ENCODE measurements around the gene MUC4. TPM values are rescaled to one million over a fixed set of nuclear protein-coding genes. Genes with fewer than 3 reads are reported as not detected.

MUC4 gene
- total and polyA plus RNA-seq, 7 donors: under 0.01 to 195 (median 7.4) TPM; not detected in 1

DNA sequence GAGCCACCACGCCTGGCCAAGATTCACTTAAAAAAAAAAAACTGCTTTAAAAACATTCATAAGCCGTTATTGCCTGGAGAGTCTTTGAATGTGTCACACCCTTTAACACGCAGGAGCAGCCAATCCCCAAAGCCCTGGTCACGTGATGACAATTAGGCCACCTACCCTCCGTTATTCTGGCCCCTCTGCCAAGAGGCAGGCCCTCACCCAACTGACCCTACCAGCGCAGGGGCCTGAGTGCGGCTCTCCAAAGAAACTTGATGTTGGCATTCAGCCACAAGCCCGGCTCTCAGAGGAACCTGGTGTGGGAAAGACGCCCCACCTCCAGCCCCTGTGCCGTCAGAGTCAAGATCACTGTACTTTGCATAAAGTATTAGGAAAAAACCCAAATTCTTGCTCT, 11.6 kb upstream of the MUC4 start:
- no peak for TF ChIP-seq POLR2AphosphoS5 (IDR thresholded peaks at IDR 0.05)
- TF ChIP-seq EP300 (IDR thresholded peaks at IDR 0.05): no peak
- TF ChIP-seq, protein P1, sequence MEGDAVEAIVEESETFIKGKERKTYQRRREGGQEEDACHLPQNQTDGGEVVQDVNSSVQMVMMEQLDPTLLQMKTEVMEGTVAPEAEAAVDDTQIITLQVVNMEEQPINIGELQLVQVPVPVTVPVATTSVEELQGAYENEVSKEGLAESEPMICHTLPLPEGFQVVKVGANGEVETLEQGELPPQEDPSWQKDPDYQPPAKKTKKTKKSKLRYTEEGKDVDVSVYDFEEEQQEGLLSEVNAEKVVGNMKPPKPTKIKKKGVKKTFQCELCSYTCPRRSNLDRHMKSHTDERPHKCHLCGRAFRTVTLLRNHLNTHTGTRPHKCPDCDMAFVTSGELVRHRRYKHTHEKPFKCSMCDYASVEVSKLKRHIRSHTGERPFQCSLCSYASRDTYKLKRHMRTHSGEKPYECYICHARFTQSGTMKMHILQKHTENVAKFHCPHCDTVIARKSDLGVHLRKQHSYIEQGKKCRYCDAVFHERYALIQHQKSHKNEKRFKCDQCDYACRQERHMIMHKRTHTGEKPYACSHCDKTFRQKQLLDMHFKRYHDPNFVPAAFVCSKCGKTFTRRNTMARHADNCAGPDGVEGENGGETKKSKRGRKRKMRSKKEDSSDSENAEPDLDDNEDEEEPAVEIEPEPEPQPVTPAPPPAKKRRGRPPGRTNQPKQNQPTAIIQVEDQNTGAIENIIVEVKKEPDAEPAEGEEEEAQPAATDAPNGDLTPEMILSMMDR (IDR thresholded peaks at IDR 0.05): no peak
- TF ChIP-seq POLR2A (IDR thresholded peaks at IDR 0.05): no peak
- Histone ChIP-seq H3K9me3 (no peaks in the 10 kb centered on the region), H3K27me3 (peaks cover 0 to 26% (median 2%) of the 10 kb centered on the region in 3 donors), H3K4me1 (no peaks in the 10 kb centered on the region), H3K27ac (no peak overlapping the region), H3K4me3 (no peak overlapping the region), H3K36me3 (no peaks in the 10 kb centered on the region)
- no peak for DNase-seq
- 8 to 51% methylated on average over 10 of the region's 10 CpGs for WGBS, 2 donors
- intact Hi-C loops (cut with DNase I): no loop called here

DNA sequence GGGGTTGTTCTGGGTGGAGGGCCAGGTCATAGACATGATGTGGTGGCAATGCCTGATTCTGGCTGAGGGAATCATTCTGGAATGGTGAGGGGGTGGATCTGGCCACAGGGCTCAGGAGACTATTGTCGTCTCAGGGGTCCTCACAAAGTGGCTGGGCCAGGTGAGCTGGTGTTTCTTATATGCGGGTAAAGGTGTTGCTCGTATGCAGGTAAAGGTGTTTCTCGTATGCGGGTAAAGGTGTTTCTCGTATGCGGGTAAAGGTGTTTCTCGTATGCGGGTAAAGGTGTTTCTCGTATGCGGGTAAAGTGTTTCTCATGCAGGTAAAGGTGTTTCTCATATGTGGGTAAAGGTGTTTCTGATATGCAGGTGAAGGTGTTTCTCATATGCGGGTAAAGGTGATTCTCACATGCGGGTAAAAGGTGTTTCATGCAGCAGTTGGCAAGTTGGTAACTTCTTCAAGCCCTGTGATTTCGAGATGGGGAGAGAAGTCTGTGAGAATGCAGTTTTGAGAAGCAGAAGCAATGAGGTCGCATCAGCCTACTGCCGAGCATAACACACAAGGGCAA, 10.5 kb upstream of the MUC4 start:
- intact Hi-C loops (cut with DNase I): no loop called here
- no peak for DNase-seq
- 91 to 94% methylated on average over 16 of the region's 16 CpGs for WGBS, 2 donors

DNA sequence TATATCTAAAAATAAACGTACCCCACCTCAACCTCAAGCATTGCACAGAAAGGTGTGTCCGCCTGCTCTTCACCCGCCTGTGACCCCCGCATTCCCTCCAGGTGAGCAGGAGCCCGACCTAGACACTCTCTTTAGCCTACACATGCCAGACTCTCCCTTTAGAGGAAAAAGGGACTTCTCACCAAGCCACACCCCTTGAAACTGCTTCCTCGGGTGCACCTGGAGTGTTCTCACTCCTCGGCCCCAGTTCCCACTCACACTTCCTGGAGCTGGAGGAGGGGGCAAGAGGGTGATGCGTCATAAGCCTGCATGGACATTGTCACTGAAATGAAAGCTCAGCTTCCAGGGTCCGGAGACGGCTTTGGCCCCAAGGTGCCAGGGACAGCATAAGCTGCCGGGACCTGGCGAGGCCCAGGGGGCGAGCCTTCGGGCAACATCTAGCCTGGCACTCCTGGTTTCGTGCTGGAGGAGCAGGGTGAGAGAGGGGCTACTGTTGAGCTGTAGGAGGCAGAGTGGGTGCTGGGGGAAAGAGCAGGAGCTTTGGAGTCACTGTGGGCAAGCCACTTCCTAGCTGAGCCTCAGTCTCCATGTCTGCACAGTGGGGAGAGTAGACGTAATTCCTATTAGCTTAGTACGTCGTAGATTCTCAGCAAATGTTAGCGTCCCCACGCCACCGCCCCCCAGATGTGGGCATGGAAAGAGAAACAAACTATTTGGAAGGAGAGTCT, 9.8 kb upstream of the MUC4 start:
- TF ChIP-seq EP300 (IDR thresholded peaks at IDR 0.05): no peak
- no peak for TF ChIP-seq POLR2AphosphoS5 (IDR thresholded peaks at IDR 0.05)
- TF ChIP-seq POLR2A (IDR thresholded peaks at IDR 0.05): no peak
- TF ChIP-seq, protein P1 (IDR thresholded peaks at IDR 0.05): no peak
- intact Hi-C loops (cut with DNase I): no loop called here
- Histone ChIP-seq H3K27ac (no peak overlapping the region), H3K9me3 (no peaks in the 10 kb centered on the region), H3K4me1 (no peaks in the 10 kb centered on the region), H3K27me3 (peaks cover 0 to 26% (median 2%) of the 10 kb centered on the region in 3 donors), H3K4me3 (no peak overlapping the region), H3K36me3 (no peaks in the 10 kb centered on the region)
- 78 to 83% methylated on average over 21 of the region's 21 CpGs for whole genome bisulfite sequencing, 2 donors
- no peak for DNase-seq

More for the DNA sequence above, 10.5 kb upstream of the MUC4 start:
- TF ChIP-seq POLR2A (IDR thresholded peaks at IDR 0.05): no peak
- no peak for TF ChIP-seq EP300 (IDR thresholded peaks at IDR 0.05)
- no peak for TF ChIP-seq POLR2AphosphoS5 (IDR thresholded peaks at IDR 0.05)
- TF ChIP-seq, protein P1 (IDR thresholded peaks at IDR 0.05): no peak
- Histone ChIP-seq H3K4me1 (no peaks in the 10 kb centered on the region), H3K27ac (no peak overlapping the region), H3K4me3 (no peak overlapping the region), H3K36me3 (no peaks in the 10 kb centered on the region), H3K27me3 (peaks cover 0 to 26% (median 2%) of the 10 kb centered on the region in 3 donors), H3K9me3 (no peaks in the 10 kb centered on the region)

DNA sequence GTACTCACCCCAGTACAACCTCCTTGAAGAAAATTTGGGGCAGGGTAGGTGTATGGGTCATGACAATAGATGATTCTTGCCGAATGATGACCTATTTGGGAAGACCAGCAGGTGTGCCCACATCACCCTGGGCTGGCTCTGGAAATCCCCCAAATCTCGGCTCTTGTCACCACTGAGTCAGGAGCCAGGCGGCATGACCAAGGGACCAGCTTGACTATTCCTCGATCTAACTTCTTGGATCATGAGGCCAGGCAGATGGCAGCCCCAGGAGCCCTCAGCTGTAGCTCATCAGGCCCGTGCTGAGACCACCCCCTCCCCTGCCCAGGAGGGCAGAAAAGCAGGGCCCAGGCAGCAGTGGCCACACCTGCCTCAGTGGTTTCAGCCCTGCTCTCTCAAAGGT, 9.2 kb upstream of the MUC4 start:
- intact Hi-C loops (cut with DNase I): no loop called here
- Histone ChIP-seq H3K4me1 (no peaks in the 10 kb centered on the region), H3K4me3 (no peak overlapping the region), H3K27me3 (peaks cover 0 to 26% (median 2%) of the 10 kb centered on the region in 3 donors), H3K9me3 (no peaks in the 10 kb centered on the region), H3K36me3 (no peaks in the 10 kb centered on the region), H3K27ac (no peak overlapping the region)
- 85 to 87% methylated on average over 5 of the region's 5 CpGs for WGBS, 2 donors
- TF ChIP-seq POLR2A (IDR thresholded peaks at IDR 0.05) (no peak), EP300 (IDR thresholded peaks at IDR 0.05) (no peak), POLR2AphosphoS5 (IDR thresholded peaks at IDR 0.05) (no peak)
- TF ChIP-seq, protein P1 (IDR thresholded peaks at IDR 0.05): no peak
- DNase-seq: no peak
